Epithelial cell of proximal tubule (primary cell): ENCODE data around the gene VWDE. TPM values are rescaled to one million over a fixed set of nuclear protein-coding genes. Genes with fewer than 3 reads are reported as not detected.

Experiments
- DNase-seq: peaks from one replicate; pipeline ENCODE4 v3.0.0-alpha.2; 2011; ENCODE audit warnings: low read depth
- H3K4me3 ChIP-seq: 2 replicates; pipeline ENCODE4 v1.5.1; 2011; ENCODE audit warnings: low read depth, mild to moderate bottlenecking, low read length
- total RNA-seq: library from RNA; depleted of rRNA; stranded (reverse); fragments of >200 nt; gene quantifications from 2 replicates; pipeline ENCODE4 v1.2.3, GENCODE V29; 2015
- TF ChIP-seq, protein P1 (sequence below): conservative IDR thresholded peaks from 2 replicates; pipeline ENCODE4 v1.5.1; 2012; ENCODE audit warnings: low read depth, mild to moderate bottlenecking, low read length

Gene VWDE
- total RNA-seq, 1 donor from 2014 or later = 0.12 TPM

DNA sequence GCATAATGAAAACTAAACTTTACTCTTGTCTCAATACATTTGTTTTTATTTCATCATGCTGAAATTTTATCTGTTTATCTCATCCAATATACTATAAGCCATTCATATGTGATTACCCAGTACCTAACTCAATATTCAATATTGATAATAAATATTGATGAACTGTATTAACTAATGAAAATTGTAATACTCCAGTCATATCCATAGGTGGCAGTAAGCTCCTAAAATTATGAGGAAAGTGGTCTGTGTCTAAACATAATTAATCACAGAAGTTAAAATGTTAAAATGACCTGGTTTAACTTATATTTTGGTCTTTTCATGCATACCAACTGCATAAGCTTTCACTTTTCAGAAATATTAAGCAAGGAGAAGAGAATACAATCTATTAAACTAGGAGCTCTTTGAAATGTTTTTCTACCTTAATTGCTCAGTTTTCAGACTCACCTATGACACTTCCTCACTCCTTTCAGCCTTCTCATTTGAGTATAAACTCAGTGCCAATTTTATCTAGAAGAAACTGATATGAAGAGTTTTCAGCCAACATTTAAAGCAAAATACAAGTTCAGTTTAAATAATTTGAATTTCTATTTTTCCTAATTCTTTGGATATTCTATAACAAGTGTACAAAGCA is 30.5 kb upstream of the VWDE start:
- DNase-seq = no peak
- H3K4me3 ChIP-seq = no peak overlapping the region
- TF ChIP-seq, protein P1, sequence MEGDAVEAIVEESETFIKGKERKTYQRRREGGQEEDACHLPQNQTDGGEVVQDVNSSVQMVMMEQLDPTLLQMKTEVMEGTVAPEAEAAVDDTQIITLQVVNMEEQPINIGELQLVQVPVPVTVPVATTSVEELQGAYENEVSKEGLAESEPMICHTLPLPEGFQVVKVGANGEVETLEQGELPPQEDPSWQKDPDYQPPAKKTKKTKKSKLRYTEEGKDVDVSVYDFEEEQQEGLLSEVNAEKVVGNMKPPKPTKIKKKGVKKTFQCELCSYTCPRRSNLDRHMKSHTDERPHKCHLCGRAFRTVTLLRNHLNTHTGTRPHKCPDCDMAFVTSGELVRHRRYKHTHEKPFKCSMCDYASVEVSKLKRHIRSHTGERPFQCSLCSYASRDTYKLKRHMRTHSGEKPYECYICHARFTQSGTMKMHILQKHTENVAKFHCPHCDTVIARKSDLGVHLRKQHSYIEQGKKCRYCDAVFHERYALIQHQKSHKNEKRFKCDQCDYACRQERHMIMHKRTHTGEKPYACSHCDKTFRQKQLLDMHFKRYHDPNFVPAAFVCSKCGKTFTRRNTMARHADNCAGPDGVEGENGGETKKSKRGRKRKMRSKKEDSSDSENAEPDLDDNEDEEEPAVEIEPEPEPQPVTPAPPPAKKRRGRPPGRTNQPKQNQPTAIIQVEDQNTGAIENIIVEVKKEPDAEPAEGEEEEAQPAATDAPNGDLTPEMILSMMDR = peak; percentile 56

DNA sequence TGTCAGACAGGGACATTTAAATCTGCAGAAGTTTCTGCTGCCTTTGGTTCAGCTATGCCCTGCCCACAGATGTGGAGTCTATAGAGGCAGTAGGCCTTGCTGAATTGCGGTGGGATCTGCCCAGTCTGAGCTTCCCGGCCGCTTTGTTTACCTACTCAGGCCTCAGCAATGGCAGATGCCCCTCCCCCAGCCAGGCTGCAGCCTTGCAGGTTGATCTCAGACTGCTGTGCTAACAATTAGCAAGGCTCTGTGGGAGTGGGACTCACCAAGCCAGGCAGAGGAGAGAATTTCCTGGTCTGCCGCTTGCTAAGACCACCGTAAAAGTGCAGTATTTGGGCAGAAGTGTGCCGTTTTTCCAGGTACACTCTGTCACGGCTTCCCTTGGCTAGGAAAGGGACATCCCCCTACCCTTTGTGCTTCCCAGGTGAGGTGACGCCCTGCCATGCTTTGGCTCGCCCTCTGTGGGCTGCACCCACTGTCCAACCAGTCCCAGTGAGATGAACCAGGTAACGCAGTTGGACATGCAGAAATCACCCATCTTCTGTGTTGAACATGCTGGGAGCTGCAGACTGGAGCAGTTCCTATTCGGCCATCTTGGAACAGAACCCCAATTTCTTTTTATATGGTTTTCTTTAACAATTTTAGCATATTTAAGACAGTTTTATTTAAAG is 28.4 kb upstream of the VWDE start:
- no peak overlapping the region for H3K4me3 ChIP-seq
- no peak for DNase-seq
- TF ChIP-seq, protein P1 = no peak

DNA sequence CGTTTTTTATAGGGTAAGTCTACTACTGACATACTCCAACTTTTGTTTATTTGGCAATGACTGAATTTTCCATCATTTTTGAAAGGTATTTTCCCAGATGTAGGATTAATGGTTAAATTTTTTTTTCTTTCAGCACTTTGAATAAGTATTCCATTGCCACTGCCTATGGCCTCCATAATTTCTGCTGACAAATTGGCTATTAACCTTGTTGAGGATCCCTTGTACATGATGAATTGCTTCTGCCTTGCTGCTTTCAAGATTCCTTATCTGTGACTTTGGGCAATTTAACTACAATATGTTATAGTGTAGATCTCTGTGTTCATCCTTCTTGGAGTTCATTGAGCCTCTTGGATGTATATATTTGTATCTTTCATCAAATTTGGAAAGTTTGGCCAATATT is 21.6 kb upstream of the VWDE start:
- TF ChIP-seq, protein P1 = no peak
- H3K4me3 ChIP-seq = no peak overlapping the region
- DNase-seq = no peak

DNA sequence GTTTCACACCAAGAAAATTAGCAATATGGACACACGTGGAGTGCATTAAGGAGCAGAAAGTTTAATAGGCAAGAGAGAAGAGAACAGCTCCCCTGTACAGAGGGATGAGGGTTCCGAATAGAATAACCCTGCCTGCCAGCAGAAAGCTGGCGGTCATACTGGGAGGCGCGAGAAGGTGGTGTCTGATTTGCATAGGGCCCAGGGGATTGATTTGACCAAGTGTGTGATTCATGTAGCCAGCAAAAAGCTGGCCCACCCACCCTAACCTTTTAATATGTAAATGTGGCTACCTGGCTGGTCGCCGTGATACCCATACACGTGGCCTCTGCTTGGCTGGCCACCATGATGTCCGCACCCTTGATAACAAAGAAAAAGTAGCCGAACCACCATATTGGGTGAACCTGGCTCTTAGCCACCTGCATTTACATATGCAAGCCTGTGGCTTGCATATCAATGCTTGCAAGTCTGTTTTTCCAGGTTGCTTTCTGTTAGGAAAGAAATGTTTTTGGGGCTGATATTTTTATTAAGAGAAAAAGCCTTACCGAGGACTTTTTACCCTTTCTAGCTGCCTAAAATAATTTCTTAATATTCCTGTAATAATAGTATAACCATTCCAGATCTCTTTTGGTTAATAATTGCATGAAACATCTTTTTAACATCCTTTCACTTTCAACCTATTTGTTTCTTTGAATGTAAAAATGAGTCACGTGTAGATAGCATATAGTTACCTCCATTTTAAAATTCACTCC is 20.5 kb upstream of the VWDE start:
- no peak for DNase-seq
- no peak overlapping the region for H3K4me3 ChIP-seq
- TF ChIP-seq, protein P1 = no peak

DNA sequence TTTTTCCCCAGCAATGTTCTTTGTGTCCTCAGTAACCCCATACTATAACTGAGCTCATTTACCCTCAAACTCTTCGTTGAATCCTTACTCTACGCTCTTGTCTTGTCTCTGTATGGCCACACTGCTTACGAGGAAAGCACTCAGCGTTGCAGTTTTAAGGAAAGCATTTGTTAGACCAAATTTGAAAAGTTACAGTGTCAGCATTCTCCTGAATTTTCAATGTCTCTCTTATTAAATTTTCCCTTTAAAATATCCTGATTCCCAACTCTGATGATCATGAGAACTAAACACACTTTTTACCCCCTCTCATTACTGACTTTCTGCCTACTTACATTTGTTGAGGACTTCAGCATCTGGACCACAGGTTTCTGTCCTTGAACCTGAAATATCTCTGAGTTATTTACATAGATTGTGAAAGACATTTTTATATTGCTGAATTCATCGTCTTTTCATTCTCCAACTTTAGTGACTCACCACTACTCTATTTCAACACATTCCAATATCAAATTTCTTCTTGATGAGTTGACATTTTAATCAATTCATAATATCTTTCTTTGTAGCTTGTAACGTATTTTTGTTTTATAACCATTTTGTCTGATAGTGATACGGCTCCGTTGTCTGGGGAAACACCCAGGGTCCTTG is 19.8 kb upstream of the VWDE start:
- peak; percentile 13 for DNase-seq
- no peak overlapping the region for H3K4me3 ChIP-seq
- TF ChIP-seq, protein P1 = no peak

DNA sequence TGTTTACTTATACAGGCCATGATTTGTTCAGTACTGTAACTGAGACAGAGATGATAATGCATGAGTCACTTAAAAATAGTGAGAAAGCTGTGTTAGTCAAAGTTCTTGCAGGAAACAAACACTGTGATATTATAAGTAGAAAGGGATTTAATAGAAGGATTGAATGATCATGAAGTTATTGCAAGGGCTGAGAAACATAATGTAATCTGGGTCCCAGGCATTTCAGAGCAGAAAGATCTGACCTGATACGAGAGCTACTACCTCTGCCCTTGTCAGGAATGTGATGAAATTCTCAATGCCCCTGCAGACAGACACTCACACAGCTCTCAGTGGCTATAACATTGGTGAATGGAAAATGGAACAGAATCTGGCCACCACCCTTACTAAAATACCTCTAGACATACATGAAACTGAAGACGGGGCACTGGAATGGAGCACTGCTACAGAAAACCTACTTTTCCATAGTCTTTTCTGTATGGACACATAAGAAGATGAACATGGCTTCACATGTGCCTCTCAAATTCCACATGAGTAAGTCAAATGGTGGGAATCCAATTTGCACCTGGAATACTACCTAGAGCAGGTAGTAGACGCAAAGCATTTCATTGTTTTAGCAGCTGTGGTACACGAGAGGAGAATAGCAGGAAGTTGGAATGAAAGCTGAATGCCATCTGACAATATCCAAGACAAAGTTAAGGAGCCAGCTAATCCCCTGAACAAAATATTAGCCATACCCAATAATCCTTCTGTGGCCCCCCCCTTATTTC is 19.1 kb upstream of the VWDE start:
- H3K4me3 ChIP-seq = no peak overlapping the region
- no peak for DNase-seq
- TF ChIP-seq, protein P1 = no peak
